IPS-15b (cell line): ENCODE results near the gene OR2T27.

Experiments used
- H3K27me3 ChIP-seq: one replicate; pipeline ENCODE4 v1.6.1; 2013; ENCODE audit warnings: low read length; ENCODE audit not compliant: control insufficient read depth, insufficient read depth
- H3K36me3 ChIP-seq: one replicate; pipeline ENCODE4 v1.6.1; 2013; ENCODE audit warnings: low read length; ENCODE audit not compliant: control insufficient read depth, insufficient read depth
- H3K4me1 ChIP-seq: one replicate; pipeline ENCODE4 v1.6.1; 2013; ENCODE audit warnings: mild to moderate bottlenecking, low read length; ENCODE audit not compliant: control insufficient read depth, insufficient read depth
- H3K4me3 ChIP-seq: one replicate; pipeline ENCODE4 v1.5.1; 2013; ENCODE audit warnings: low read depth, low read length
- H3K9ac ChIP-seq: one replicate; pipeline ENCODE4 v1.6.1; 2013; ENCODE audit warnings: low read depth, mild to moderate bottlenecking, low read length
- H3K9me3 ChIP-seq: one replicate; pipeline ENCODE4 v1.6.1; 2013; ENCODE audit warnings: mild to moderate bottlenecking, low read length; ENCODE audit not compliant: control insufficient read depth, insufficient read depth

OR2T27 gene

GRCh38 chr1:248610301-248610700, 45.0 kb downstream of the OR2T27 start:
- H3K36me3 ChIP-seq, result no peaks in the 10 kb centered on the region
- no peak overlapping the region for H3K4me3 ChIP-seq
- H3K9ac ChIP-seq, result no peak overlapping the region
- H3K27me3 ChIP-seq, result no peaks in the 10 kb centered on the region
- H3K4me1 ChIP-seq, result no peaks in the 10 kb centered on the region
- no peaks in the 10 kb centered on the region for H3K9me3 ChIP-seq
